Activated T-cell treated with anti-CD3 and anti-CD28 coated beads for 24 hours (primary cell): ENCODE measurements around the gene CTXN1.
"Not testable (repeated sequence)": the region's sequence is repeated elsewhere in the genome, so short reads cannot be mapped to it uniquely, and the experiment has no call there.

Experiments used
- DNase-seq: peaks from one replicate; pipeline ENCODE4 v3.0.0-alpha.2; 2020; ENCODE audit warnings: low read depth

CTXN1 gene

GRCh38 chr19:7926021-7926726 is at the start of gene CTXN1:
CTXN1 (minus strand) TSS chr19:7926135; CDS start chr19:7925538, 597 bp downstream.
- peak; percentile 70 for DNase-seq

GRCh38 chr19:7975037-7975436 is 49.1 kb upstream of the CTXN1 start:
- no peak for DNase-seq

- no peak for DNase-seq
Measured at GRCh38 chr19:7973883-7974282, 47.9 kb upstream of the CTXN1 start.

GRCh38 chr19:7971553-7972520 is 45.9 kb upstream of the CTXN1 start:
- no peak for DNase-seq

GRCh38 chr19:7970716-7971448 is 44.9 kb upstream of the CTXN1 start:
- no peak for DNase-seq

GRCh38 chr19:7969555-7969939 is 43.6 kb upstream of the CTXN1 start:
- no peak for DNase-seq

- no peak for DNase-seq
Measured at GRCh38 chr19:7968796-7969554, 43.0 kb upstream of the CTXN1 start.

GRCh38 chr19:7968008-7968795 is 42.3 kb upstream of the CTXN1 start:
- DNase-seq = no peak

- no peak for DNase-seq
Measured at GRCh38 chr19:7965921-7966665, 40.2 kb upstream of the CTXN1 start.

- no peak for DNase-seq
Measured at GRCh38 chr19:7965259-7965841, 39.4 kb upstream of the CTXN1 start.

- DNase-seq = no peak
Measured at GRCh38 chr19:7963566-7963965, 37.6 kb upstream of the CTXN1 start.

GRCh38 chr19:7962644-7963268 is 36.8 kb upstream of the CTXN1 start:
- DNase-seq = no peak

- DNase-seq = no peak
Measured at GRCh38 chr19:7961920-7962626, 36.1 kb upstream of the CTXN1 start.

GRCh38 chr19:7961082-7961481 is 35.1 kb upstream of the CTXN1 start:
- not testable (repeated sequence) for DNase-seq

GRCh38 chr19:7959211-7959610 is 33.3 kb upstream of the CTXN1 start:
- no peak for DNase-seq

- DNase-seq = no peak
Measured at GRCh38 chr19:7955696-7956095, 29.8 kb upstream of the CTXN1 start.

- no peak for DNase-seq
Measured at GRCh38 chr19:7953576-7953975, 27.6 kb upstream of the CTXN1 start.

- DNase-seq = no peak
Measured at GRCh38 chr19:7953060-7953459, 27.1 kb upstream of the CTXN1 start.

- no peak for DNase-seq
Measured at GRCh38 chr19:7947939-7948338, 22.0 kb upstream of the CTXN1 start.
